Uterus (tissue), 2 donors: Measurements from ENCODE around the gene PLAAT1.

Experiments used
- CTCF ChIP-seq, 4 experiments: fragments of 200-600 bp in 2 of 4; fragments of 450-650 bp in 2 of 4; sonication (generic) in 2 of 4; IDR thresholded peaks; one replicate each; pipeline ENCODE4 v1.5.1; 2016 to 2019; ENCODE audit warnings: antibody characterized with exemption in 4 of 4, mild to moderate bottlenecking in 2 of 4, moderate library complexity in 1 of 4
- POLR2A ChIP-seq, 2 donors: fragments of 450-650 bp; IDR thresholded peaks; one replicate each; pipeline ENCODE4 v1.6.1; 2016; ENCODE audit warnings: antibody characterized with exemption in 2 of 2, mild to moderate bottlenecking in 1 of 2, moderate library complexity in 1 of 2

GRCh38 chr3:193248848-193249468, 7.9 kb downstream of the PLAAT1 start:
- no peak for TF ChIP-seq CTCF (IDR thresholded peaks at IDR 0.05)
- no peak for TF ChIP-seq POLR2A (IDR thresholded peaks at IDR 0.05)
